Ishikawa (cell line): ENCODE results near the gene MRPL45.

Experiments
- CEBPB ChIP-seq: IDR thresholded peaks from 2 replicates; pipeline ENCODE4 v1.6.1; 2012
- CREB1 ChIP-seq: IDR thresholded peaks from 2 replicates; pipeline ENCODE4 v1.6.1; 2012; ENCODE audit warnings: low read depth
- EGR1 ChIP-seq: IDR thresholded peaks from 2 replicates; pipeline ENCODE4 v1.6.1; 2012
- EP300 ChIP-seq: IDR thresholded peaks from 2 replicates; pipeline ENCODE4 v1.6.1; 2012; ENCODE audit warnings: borderline replicate concordance
- FOXM1 ChIP-seq: IDR thresholded peaks from 2 replicates; pipeline ENCODE4 v1.6.1; 2012; ENCODE audit warnings: low read depth, borderline replicate concordance
- NFIC ChIP-seq: IDR thresholded peaks from 2 replicates; pipeline ENCODE4 v1.6.1; 2012
- RAD21 ChIP-seq: IDR thresholded peaks from 2 replicates; pipeline ENCODE4 v1.6.1; 2012; ENCODE audit warnings: low read depth
- TAF1 ChIP-seq: IDR thresholded peaks from 2 replicates; pipeline ENCODE4 v1.6.1; 2012; ENCODE audit warnings: low read depth, mild to moderate bottlenecking
- TCF12 ChIP-seq: IDR thresholded peaks from 2 replicates; pipeline ENCODE4 v1.6.1; 2012; ENCODE audit warnings: low read depth
- TEAD4 ChIP-seq: IDR thresholded peaks from 2 replicates; pipeline ENCODE4 v1.6.1; 2012
- YY1 ChIP-seq: IDR thresholded peaks from 2 replicates; pipeline ENCODE4 v1.6.1; 2012; ENCODE audit warnings: low read depth
- ZBTB7A ChIP-seq: IDR thresholded peaks from 2 replicates; pipeline ENCODE4 v1.6.1; 2012; ENCODE audit warnings: low read depth
- TF ChIP-seq, protein P1 (sequence below): IDR thresholded peaks from 2 replicates; pipeline ENCODE4 v1.6.1; 2012; ENCODE audit warnings: low read depth, mild to moderate bottlenecking
- TF ChIP-seq, protein P2 (sequence below): IDR thresholded peaks from 2 replicates; pipeline ENCODE4 v1.6.1; 2012
- TF ChIP-seq, protein P3 (sequence below): IDR thresholded peaks from 2 replicates; pipeline ENCODE4 v1.6.1; 2012

MRPL45 gene

DNA sequence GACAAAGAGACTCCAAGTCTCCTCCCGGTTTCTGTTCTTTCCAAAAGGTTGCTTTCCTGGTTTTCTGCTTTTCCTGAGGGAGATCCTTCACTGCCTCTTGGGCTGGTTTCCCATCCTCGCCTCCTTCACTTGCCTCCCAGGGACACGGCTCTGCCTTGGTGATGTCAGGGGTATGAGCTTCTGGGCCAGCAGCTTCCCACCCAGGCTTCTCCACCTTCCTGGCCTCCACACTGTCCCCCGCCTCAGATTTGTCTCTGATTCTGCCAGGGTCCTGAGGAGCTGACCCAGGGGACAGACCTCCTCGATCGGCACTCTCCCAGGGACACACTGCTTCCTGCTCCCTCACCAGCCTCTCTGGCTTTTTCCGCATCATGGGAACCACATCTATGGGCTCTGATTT lies 32.3 kb downstream of the MRPL45 start:
- TF ChIP-seq RAD21 (no peak), EP300 (no peak), YY1 (no peak), TAF1 (no peak), FOXM1 (no peak), TEAD4 (no peak), ZBTB7A (no peak), EGR1 (no peak), CREB1 (no peak), NFIC (no peak), CEBPB (no peak), TCF12 (no peak)
- TF ChIP-seq, protein P1, sequence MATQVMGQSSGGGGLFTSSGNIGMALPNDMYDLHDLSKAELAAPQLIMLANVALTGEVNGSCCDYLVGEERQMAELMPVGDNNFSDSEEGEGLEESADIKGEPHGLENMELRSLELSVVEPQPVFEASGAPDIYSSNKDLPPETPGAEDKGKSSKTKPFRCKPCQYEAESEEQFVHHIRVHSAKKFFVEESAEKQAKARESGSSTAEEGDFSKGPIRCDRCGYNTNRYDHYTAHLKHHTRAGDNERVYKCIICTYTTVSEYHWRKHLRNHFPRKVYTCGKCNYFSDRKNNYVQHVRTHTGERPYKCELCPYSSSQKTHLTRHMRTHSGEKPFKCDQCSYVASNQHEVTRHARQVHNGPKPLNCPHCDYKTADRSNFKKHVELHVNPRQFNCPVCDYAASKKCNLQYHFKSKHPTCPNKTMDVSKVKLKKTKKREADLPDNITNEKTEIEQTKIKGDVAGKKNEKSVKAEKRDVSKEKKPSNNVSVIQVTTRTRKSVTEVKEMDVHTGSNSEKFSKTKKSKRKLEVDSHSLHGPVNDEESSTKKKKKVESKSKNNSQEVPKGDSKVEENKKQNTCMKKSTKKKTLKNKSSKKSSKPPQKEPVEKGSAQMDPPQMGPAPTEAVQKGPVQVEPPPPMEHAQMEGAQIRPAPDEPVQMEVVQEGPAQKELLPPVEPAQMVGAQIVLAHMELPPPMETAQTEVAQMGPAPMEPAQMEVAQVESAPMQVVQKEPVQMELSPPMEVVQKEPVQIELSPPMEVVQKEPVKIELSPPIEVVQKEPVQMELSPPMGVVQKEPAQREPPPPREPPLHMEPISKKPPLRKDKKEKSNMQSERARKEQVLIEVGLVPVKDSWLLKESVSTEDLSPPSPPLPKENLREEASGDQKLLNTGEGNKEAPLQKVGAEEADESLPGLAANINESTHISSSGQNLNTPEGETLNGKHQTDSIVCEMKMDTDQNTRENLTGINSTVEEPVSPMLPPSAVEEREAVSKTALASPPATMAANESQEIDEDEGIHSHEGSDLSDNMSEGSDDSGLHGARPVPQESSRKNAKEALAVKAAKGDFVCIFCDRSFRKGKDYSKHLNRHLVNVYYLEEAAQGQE = no peak
- TF ChIP-seq, protein P2, sequence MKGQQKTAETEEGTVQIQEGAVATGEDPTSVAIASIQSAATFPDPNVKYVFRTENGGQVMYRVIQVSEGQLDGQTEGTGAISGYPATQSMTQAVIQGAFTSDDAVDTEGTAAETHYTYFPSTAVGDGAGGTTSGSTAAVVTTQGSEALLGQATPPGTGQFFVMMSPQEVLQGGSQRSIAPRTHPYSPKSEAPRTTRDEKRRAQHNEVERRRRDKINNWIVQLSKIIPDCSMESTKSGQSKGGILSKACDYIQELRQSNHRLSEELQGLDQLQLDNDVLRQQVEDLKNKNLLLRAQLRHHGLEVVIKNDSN = no peak
- TF ChIP-seq, protein P3, sequence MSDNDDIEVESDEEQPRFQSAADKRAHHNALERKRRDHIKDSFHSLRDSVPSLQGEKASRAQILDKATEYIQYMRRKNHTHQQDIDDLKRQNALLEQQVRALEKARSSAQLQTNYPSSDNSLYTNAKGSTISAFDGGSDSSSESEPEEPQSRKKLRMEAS = no peak

DNA sequence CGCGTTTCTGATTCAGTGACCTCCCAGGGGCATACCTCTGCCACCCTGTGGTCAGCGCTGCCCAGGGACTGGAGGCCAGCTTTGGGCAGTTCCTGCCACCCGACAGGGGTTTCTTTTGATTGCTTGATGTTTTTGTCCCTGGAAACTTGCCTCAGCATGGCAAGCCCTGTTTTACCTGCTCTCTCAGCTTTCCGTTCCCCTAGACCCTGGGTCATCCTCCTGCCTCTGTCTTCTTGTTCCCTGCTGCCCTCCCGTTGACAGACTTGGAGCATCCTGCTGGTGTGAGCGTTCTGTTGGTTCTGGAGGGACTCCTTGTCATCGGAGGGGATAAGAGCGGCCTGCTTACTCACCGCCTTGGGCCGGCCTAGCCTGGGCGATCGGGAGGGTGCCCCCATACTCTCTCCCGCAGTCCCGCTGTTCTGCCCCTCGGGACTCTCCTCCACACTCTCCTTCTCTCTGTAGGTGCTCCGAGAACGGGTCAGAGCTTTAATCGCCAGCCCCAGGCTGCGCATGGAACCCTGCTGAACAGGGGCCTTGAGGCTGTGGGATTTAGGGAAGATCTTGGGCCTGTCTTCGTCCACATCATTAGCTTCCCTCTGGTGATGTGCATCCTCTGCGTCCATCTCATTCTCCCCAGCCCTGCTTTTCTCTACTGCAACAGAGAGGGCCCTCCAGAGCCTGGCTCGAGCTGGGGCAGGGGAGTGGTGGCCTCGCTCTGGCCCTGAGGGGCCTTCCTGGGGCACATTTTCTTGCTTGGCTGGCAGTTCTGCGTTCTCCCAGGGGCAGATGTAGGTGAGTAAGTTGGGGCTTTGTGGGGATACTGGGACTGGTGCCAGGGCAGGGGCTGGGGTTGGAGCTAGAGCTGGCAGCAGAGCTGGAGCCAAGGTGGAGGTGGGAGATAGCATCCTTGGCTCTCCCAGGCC lies 33.1 kb downstream of the MRPL45 start:
- TF ChIP-seq TCF12 = no peak
- no peak for TF ChIP-seq RAD21
- no peak for TF ChIP-seq TEAD4
- TF ChIP-seq YY1 = no peak
- TF ChIP-seq ZBTB7A = no peak
- no peak for TF ChIP-seq EGR1
- TF ChIP-seq, protein P1 = no peak
- TF ChIP-seq CREB1 = no peak
- no peak for TF ChIP-seq NFIC
- no peak for TF ChIP-seq EP300
- TF ChIP-seq, protein P3 = no peak
- TF ChIP-seq TAF1 = no peak

DNA sequence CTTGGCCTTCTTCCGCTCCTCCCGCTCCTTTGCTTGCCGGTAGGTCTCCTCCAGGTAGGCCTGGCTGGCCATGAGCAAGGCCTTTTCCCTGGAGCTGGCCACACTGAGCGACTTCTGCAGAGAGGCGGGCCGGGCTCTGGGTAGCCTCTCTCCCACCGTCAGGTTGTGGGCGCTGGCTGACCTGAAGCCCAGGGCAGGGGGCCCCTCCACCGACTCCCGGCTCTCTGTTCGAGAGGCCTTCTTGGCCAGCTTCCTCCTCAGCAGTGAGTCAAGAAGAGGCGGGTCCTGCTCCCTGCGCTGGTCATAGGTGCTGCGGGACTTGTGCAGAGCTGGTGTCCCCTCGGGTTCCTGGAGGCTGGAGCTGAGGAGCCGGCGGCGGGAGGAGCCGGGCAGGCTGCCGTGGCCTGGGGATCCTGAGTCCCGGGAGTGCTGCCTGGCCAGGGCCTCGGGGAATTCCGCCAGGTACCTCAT lies 34.0 kb downstream of the MRPL45 start:
- TF ChIP-seq RAD21 (no peak), CREB1 (no peak), EGR1 (no peak), NFIC (no peak), ZBTB7A (no peak), EP300 (no peak), TEAD4 (no peak)
- TF ChIP-seq, protein P1 = no peak
- TF ChIP-seq, protein P2 = no peak

DNA sequence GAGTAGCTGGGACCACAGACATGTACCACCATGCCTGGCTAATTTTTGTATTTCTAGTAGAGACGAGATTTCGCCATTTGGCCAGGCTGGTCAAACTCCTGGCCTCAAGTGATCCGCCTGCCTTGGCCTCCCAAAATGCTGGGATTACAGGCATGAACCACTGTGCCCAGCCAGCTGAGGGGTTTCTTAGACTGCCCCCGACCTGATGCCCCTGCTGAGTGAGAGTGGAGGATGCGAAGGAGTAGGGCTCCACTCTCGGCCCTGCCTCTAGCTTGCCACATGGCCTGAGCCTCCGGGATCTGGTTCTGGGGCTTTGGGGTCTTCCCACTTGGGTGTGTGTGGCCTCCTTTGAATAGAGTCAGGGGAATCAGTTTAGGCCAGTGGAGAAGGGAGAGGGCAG lies 35.8 kb downstream of the MRPL45 start:
- TF ChIP-seq NFIC = no peak
- no peak for TF ChIP-seq FOXM1
- TF ChIP-seq RAD21 = no peak
